LHCN-M2 (cell line): ENCODE results near the gene GAB2. TPM values are rescaled to one million over a fixed set of nuclear protein-coding genes. Genes with fewer than 3 reads are reported as not detected.
A peak's percentile ranks its signal among the peaks of the same experiment; 100 is the strongest.
"Not testable (repeated sequence)": the region's sequence is repeated elsewhere in the genome, so short reads cannot be mapped to it uniquely, and the experiment has no call there.

ENCODE experiments used
- DNase-seq: peaks from one replicate; pipeline ENCODE4 v3.0.0-alpha.2; 2012; ENCODE audit warnings: low read depth
- total RNA-seq: library from RNA; depleted of rRNA; stranded (reverse); fragments of >200 nt; gene quantifications from 2 replicates; pipeline ENCODE4 v1.2.3, GENCODE V29; 2014

Gene GAB2
- total RNA-seq, 1 experiment from 2014 or later: 8.1 TPM

- not testable (repeated sequence) for DNase-seq
These were observed 194.9 kb downstream of the GAB2 start for GRCh38 chr11:78222726-78223125.

- no peak for DNase-seq
These were observed 196.0 kb downstream of the GAB2 start for GRCh38 chr11:78221396-78222315.

DNA sequence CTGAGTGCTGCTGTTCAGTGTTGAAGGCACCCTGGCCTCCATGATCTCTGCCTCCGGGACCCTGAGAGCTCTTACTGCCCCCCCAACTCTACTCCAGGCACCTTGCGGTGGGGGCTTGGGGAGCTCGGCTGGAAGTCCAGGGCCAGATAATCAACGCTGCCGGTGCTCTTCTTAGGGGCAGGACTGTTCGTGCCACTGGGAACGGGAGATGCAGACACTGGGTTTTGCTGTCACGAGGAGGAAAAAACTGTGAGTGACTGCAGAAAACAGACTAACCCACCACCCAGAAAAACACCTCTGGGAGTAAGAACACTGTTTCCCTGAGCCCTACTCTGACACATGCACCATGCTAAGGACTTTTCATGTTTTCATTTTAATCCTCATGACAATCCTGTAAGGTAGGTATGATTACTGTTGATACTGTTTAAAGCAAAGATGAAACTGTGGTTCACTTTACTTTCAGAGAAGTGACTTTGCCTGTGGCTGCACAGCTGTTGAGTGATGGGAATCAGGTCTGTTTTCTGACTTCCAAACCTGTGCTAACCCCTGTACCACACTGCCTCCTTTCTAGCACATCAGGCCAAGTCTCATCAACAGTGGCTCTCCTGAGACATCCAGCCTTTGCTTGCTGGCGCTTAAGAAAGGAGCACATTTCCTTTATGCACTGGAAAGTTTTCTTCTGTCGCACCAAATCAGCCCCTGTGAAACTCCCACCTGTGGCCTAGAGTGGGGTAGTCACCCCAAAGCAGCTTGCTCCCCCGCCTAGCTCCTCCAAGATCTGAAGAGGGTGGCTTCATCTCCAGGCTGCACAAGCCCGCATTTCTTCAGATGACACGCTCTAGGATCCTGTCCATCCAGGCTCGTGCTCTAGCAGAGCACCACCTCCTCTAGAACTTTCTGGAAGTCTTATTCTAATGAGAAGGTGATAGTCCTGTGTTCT, 197.1 kb downstream of the GAB2 start:
- no peak for DNase-seq

DNA sequence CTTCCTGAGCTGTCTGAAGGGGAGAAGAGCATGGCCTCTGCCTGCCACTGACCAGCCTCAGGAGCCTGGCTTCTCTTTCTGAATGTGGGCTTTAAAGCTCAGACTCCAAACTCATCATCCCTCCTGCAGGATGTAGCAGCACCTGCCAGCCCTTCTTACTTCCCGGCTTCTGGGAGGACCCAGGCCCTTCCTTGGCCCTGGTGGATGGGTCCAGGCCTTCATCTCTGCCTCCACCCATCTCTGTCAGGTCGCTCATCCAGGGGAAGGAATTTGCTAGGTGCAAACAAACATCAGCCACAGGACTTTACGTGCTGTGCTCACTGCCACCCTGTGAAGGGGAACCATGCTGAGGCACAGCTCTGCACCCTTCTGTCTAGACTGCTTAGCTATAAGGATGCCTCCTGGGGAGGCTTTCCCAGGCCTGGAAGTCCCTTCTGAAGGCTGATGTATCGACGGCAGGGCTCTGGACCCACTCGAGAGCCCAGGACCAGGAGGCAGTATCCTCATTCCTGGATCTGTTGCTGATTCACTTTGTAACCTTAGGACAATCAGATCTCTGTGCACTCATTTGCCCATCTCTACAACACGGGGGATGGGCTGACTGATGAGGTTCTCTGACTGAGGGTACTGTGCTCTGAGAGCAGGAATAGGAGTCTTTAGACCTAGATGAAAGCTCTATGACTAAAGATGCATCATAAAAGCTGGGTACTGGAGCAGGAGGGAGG, 198.0 kb downstream of the GAB2 start:
- DNase-seq: no peak

- DNase-seq: no peak
These were observed 198.7 kb downstream of the GAB2 start for GRCh38 chr11:78218707-78219492.

- no peak for DNase-seq
These were observed 199.7 kb downstream of the GAB2 start for GRCh38 chr11:78217650-78218541.

DNA sequence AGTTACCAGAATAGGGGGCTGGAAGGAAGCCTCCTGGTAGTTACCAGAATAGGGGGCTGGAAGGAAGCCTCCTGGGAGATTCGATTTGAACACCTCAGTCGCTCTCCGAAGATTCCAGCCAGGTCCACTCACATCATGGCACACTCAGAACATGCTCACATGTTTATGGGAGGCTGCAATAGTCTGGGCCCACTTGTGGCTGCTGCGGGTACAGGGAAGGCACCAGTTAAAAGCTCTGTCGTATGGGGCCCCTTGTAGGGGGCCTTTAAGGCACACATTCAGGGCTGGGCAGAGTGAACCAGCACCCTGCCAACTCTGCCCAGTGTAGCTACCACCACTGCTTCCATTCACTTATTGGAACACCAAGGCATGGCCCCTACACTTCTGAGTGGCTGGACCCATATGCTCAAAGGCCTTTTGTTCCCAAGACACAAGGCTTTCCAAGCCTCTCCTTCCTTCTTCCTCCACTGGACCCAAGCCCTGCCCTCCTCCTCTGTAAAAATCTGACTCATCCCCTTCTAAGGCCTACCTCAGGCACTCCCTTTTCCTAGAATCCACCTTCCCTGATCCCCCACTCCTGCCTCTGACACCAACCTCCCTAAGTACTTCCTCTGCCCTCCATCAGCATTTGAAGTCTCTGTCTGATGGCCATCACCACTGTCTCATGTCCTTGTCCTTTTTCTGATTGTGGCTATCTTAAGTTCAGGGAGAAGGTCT, 200.9 kb downstream of the GAB2 start:
- DNase-seq: no peak

DNA sequence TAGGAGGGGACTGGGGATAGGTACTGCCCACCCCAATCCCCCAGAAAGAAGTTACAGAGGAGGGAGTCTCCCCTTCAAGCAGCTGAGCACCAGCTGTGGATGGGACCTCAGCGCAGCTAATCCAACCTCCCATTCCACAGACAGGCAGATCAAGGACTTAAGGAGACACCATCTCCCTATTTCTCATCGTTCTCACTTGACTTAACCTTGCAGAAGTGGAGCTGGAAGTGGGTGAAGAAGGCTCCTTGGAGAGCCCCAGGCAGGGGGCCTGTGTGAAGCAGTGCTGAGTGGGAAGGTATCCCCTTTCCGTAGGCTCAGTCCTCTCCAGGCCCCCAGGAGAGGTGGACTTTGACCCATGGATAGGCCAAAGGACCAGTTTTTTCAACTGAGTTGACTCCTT, 201.6 kb downstream of the GAB2 start:
- DNase-seq: no peak

DNA sequence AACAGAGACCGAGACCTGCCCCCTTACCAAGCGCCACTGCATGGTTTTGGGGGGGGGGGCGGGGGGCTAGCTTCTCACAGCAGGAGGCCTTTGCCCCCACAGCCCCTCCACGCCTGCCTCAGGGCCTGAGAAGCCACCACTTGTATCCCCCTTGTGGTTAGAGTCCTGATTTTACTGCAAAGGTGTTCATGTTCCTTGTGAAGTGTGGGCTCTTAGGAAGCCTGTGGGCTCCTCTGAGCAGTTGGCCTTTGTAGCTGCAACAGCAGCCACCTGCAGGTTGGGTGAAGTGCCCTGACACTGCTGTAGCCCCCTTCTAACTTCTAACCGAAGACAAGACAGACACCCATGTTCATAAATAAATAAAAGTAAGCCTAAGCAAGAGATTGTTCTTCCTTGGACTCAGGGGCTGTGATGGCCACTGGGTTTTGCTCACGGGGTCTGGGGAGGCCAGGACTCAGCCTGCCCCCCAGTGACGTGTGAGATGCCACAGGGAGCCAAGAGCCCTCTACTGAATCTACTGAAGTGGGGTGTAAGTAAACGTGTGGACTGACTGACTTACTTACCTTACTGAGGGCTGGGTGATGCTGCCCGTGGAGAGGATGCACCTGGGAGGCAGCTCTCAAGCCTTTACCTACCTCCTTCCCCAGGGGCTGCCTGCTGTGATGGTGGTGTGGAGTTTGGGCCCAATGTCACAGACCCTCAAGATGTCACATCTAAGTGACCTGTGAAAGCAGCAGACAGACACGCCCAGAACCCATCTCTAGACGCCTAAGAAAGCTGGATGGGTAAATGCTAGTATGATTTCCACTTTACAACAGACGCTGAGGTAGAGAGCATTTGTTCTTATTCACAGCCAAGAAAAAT, 203.1 kb downstream of the GAB2 start:
- no peak for DNase-seq

- DNase-seq: no peak
These were observed 203.9 kb downstream of the GAB2 start for GRCh38 chr11:78213526-78214330.

DNA sequence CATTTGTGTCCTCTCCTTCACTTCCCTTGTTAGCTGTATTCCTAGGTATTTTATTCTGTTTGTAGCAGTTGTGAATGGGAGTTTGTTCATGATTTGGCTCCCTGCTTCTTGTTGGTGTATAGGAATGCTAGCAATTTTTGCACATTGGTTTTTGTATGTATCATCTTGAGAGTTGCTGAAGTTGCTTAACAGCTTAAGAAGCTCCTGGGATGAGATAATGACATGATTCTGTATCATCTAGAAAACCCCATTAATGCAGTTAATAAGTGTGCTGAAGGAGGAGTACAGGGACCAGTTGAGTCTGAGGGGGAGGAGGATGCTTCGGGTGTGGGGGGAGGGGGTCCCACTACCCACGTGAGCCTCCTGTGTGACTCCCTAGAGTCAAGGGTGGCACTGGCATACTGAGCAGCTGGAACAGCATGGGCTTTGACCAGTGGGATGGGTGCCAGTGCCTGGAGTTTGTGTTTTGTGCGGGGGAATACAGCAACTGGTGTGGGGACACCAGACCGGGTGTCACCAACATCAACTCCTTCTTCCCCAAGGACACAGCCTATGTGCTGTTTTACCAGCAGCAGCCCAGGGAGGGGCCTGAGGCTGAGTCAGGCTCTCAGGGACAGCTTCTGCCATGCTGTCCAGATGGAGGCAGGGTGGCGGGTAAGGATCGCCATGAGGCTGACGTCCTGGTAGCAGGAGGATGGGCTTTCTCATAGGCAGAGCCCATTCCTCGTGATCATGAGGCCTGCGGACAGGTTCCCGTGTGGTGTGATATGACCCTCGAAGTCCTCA, 204.8 kb downstream of the GAB2 start:
- no peak for DNase-seq

GRCh38 chr11:78211565-78211964, 206.1 kb downstream of the GAB2 start:
- DNase-seq: no peak

- no peak for DNase-seq
These were observed 207.5 kb downstream of the GAB2 start for GRCh38 chr11:78210000-78210608.

- no peak for DNase-seq
These were observed 208.1 kb downstream of the GAB2 start for GRCh38 chr11:78209478-78209877.

GRCh38 chr11:78208257-78209165, 209.1 kb downstream of the GAB2 start:
- peak; percentile 38 for DNase-seq
